HG02571 (cell line): ENCODE data around the gene TRAF5.

Experiments used
- ATAC-seq: cut with Tn5 transposase; IDR thresholded peaks from one replicate; pipeline ENCODE4 v1.9.1; 2021; ENCODE audit warnings: mild to moderate bottlenecking, moderate library complexity; ENCODE audit not compliant: unreplicated experiment

TRAF5 gene

DNA sequence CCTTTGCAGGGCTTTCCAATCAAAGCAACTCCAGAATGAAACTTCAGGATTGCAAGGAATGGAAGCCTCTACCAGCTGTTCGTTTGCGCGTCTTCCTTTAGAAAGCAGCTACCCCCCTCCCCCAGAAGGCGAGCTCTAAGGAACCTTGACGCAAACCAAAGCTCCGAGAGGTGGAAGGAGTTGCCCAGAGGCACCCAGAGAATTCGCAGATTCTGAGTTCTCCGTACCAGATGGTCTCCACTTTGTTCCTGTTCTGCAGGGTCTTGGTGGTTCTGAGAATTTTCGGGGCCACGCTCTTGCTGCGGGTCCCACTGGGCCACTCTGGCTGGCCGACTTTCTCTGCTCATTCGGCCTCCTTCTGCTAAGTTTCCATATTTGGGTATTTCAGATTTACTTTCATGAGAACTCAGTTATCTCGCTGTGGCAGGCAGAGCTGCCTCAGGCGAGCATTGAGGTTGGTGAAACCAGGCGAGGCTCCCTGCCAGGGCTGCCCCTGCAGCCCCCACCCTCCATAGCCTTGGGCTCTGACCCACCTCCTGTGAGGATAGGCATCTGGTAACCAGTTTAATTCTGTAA, 801 bp downstream of the TRAF5 start:
- peak; percentile 30 for ATAC-seq

GRCh38 chr1:211328084-211328694, 1.6 kb downstream of the TRAF5 start:
- no peak for ATAC-seq

DNA sequence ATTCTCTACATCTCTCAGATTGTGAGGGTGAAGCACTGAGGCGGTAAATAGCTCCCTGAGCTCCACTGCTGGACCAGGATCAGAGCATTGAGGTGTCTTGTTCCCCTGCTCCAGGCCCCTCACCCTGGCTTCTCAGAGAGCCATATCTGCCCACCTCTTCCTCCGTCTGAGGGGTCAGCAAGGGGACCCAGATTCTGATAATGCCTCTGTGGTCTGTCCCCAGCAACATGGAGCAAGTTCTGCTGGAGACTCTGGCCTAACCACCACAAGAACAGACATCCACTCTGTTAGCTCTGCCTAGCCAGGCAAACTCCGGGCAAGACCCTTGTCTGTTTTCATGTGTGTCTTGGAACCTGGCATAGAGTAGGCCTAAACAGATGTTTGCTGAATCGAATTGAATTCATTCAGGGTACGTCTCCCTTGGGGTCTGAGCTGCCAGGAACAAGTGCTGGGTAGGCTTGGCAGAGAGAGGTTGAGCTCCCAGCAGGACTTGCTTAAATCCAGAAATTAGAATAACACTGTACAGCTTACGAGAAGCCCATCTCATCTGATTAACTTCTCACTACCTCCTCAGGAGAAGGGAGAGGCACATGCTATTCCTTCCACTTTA, 2.3 kb downstream of the TRAF5 start:
- no peak for ATAC-seq

DNA sequence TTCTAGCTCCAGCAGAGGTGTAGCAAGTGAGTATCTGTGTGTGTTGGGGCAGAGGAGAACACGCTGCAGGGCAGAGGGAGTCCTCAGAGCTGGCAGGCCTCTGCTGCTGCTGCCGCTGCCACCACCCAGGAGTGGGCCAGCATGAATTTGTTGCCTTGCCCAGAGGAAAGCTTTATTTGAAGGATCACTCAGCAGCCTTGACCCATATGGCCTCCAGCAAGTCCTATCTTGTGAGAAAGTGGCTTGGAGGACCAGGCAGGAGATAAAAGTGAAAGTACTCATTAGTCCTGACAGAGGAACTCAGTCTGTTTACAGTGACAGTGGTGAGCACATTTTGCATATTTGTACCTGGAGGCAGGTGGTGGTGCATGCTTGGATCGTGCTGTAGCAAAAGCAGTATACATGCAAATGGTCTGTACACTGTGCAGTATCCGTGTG, 3.1 kb downstream of the TRAF5 start:
- peak; percentile 41 for ATAC-seq

GRCh38 chr1:211330282-211330936, 3.8 kb downstream of the TRAF5 start:
- no peak for ATAC-seq

DNA sequence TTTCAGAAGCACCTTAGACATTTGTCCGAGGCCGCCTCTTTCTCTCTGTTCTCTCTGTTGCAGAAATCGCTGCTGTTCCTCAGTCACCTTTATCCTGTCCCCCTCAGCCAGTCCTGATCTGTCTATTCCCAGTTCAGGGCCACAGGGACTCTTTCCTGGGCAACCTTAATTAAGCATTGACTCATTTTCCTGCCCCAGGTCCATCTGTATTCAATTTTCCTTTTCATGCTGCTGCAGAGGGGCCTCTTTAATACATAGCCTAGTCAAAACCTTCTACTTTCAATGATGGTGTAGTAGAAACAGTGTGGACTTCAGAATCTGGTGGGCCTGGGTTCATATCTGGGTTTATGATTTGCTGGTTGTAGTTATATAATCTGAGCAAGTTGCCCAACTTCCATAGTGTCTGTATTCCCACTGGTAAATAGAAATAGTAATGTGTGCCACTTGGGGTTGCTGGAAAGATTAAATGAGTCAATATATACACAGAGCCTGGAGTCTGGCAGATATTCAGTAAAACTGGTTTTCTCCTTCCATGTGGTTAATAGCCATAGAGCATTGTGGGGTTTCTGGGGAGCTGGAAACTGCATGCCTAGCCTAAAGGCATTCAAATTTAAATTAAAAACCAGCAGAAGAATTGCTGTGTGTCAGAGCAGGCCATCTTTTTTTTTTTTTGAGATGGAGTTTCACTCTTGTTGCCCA, 4.5 kb downstream of the TRAF5 start:
- ATAC-seq, result no peak

GRCh38 chr1:211332036-211332616, 5.5 kb downstream of the TRAF5 start:
- ATAC-seq, result no peak

DNA sequence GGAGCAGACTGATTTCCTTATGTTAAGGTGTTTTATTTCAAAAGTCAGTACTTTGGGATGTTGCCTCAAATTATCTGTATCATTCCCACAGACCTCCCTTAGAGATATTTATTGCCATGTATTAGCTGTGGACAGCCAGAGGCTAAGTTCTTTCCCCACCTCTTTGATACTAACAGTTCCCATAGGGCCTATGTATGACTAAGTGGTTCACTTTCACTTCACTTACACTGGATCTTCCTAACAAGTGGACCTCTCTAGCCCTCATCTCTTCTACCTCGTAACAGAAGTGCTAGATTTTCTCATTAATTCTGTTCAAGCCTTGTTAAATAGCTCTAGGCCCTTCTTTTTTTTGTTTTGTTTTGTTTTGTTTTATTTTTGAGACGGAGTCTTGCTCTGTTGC, 6.2 kb downstream of the TRAF5 start:
- ATAC-seq, result no peak

DNA sequence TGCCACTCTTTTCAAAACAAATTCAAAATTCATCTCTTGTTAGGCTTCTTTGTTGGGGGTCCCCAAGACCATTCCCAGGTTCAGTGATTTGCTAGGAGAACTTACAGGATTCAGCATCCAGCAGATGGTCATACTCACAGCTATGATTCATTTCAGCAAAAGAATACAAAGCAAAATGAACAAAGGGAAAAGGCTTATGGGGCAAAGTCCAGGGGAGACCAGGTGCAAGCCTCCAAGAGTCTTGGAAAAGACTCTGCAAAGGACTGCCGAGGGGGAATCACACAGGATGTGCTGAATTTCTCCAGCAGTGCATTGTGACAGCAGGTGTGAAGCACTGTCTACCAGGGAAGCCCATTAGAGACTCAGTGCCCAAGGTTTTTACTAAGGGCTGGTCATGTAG, 7.3 kb downstream of the TRAF5 start:
- ATAC-seq, result no peak

DNA sequence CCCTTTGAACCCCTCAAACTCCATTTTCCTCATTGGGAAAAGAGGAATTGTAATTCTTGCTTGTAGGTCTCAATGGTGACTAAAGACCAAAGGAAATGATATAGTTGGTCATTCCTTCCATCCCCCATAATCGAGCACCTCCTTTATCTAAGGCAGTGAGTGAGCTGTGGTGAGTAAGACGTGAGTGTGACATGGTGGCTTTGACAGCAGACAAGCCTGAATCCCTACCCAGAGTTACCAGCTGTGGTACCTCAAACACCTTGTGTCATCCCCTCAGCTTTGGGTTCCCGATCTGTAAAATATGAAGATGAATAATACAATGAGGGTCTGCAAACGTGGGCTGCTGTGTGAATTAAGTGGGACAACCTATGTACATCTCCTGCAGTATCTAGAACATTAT, 8.4 kb downstream of the TRAF5 start:
- ATAC-seq, result no peak

GRCh38 chr1:211335522-211336157, 9.0 kb downstream of the TRAF5 start:
- ATAC-seq, result peak; percentile 78

DNA sequence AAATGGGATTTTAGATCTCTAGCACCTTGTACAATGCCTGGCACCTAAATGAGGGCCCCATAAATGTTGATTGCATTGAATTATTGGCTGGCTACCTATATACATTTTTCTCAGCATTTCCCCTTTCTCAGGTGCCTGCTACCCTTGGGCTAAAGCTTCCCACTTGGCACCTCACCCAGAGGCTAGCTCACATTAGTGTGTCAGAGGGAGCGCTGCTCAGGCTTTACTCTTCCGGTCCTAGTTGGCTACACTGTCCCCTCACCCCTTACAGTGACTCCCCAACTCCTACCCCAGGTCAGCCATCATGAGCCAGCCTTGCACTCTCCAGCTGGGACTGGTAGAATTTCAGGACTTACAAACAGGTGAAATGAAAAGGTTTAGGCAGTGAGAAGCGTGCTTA, 9.5 kb downstream of the TRAF5 start:
- ATAC-seq, result no peak

GRCh38 chr1:211336775-211337174, 10.1 kb downstream of the TRAF5 start:
- no peak for ATAC-seq

DNA sequence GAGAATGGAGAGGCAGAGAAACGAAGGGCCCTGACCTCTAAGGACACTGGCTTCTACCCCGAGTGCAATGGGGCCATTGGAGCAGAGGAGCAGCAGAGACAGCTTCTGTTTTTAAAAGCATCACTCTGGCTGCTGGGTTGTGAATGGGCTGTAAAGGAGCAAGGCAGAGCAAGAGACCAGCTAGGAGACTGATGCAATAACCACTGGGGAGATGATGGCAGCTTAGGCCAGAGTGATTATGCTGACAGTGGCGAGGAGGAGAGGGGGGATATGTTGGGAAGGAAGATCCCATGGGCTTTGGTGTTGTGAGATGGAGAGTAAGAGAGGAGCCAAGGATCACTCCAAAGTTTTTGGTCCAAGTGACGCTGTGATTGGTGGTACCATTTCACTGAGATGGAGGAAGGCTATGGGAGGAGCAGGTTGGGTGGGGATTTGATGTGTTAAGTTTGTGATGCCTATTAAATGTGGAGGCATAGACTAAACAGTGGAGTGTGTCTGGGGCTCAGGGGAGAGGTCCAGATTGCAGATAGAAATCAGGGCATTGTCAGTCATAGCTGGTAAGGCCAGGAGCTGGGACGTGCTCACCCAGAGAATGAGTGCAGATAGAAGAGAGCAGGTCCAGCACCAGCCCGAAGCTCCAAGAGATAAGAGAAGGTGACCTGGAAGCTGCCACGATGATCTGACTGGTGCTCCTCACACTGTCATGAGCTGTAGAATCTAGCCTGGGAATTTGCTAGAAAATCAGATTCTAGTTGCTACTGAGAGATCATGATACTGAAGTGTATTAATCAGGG, 11.0 kb downstream of the TRAF5 start:
- ATAC-seq, result no peak

DNA sequence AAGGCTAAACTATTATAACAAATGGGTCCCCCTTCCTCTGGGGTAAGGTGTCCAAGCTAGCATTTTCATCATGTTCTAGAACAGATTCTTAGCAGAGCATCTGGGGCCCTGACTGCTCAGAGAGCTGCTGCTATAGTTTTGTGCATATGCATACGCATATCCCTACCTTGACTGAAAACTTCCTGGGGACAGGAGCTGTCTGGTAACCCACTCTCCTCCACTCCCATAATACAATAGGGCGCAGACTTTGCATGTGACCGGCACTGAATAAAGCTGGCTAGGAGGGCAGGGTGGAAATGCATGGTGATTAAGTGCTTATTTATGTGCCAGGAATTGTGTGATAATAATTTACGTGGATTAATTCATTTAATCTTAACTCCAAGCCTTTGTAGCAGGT, 11.6 kb downstream of the TRAF5 start:
- ATAC-seq, result no peak

DNA sequence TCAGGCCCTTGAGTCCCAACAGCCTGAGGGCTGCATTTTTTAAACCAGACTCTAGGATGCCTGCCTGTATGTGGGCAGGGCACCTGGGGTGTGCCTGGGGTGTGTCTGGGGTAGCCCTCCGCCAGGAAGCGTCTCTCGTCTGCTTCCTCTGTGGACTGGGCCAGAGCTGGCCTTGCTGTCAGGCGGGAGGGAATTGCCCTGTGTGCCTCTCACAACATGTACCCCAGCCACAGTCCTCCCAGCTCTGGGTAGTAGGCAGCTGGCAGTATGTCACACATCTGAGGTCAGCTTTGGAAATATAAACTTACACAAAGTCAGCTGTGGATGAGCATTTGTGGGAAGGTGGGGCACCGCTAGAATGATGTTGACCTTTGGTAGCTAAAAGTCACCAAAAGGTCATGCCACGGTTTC, 13.0 kb downstream of the TRAF5 start:
- ATAC-seq, result no peak

GRCh38 chr1:211340622-211341507, 14.2 kb downstream of the TRAF5 start:
- ATAC-seq, result no peak

DNA sequence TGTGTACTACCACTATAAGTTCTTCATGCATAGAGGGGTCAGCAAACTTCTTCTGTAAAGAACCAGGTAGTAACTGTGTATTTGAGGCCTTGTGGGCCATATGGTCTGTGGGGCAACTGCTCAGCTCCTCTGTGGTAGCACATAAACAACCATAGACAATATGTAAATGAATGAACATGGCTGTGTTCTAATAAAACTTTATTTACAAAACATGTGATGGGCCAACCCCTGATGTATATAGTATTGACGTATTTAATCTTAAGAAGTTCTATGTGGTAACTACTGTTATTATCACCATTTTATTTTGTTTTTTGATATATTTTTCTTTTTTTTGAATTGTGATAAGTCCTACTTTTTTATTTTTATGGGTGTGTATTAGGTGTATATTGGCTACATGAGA, 15.4 kb downstream of the TRAF5 start:
- no peak for ATAC-seq

- ATAC-seq, result no peak
Observed at GRCh38 chr1:211343607-211344006, 17.0 kb downstream of the TRAF5 start.
